ENCODE results near the gene CRYGN.
A peak's percentile ranks its signal among the peaks of the same experiment; 100 is the strongest.

CRYGN gene

GRCh38 chr7:151420144-151420543 lies 19.8 kb downstream of the CRYGN start:
- no peaks in the 10 kb centered on the region for H3K27me3 ChIP-seq (ENCODE audit: insufficient read depth, poor library complexity, severe bottlenecking)
- TF ChIP-seq, protein P1, sequence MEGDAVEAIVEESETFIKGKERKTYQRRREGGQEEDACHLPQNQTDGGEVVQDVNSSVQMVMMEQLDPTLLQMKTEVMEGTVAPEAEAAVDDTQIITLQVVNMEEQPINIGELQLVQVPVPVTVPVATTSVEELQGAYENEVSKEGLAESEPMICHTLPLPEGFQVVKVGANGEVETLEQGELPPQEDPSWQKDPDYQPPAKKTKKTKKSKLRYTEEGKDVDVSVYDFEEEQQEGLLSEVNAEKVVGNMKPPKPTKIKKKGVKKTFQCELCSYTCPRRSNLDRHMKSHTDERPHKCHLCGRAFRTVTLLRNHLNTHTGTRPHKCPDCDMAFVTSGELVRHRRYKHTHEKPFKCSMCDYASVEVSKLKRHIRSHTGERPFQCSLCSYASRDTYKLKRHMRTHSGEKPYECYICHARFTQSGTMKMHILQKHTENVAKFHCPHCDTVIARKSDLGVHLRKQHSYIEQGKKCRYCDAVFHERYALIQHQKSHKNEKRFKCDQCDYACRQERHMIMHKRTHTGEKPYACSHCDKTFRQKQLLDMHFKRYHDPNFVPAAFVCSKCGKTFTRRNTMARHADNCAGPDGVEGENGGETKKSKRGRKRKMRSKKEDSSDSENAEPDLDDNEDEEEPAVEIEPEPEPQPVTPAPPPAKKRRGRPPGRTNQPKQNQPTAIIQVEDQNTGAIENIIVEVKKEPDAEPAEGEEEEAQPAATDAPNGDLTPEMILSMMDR (IDR thresholded peaks at IDR 0.05; ENCODE audit: insufficient read depth, low read length): no peak
- TF ChIP-seq SPI1 (IDR thresholded peaks at IDR 0.05; ENCODE audit: borderline replicate concordance, low read depth) (no peak), GABPA (IDR thresholded peaks at IDR 0.05; ENCODE audit: low read depth) (no peak), POLR2AphosphoS5 (IDR thresholded peaks at IDR 0.05; ENCODE audit: low read depth) (no peak), REST (IDR thresholded peaks at IDR 0.05; ENCODE audit: insufficient replicate concordance, low read depth) (no peak)
- no peak overlapping the region for H3K4me3 ChIP-seq (replicated peaks; ENCODE audit: insufficient read depth, low read length)
- no peak overlapping the region for H3K27ac ChIP-seq (replicated peaks)
- no peak for DNase-seq (ENCODE audit: low read depth in 1 of 2, low spot score in 1 of 2)

DNA sequence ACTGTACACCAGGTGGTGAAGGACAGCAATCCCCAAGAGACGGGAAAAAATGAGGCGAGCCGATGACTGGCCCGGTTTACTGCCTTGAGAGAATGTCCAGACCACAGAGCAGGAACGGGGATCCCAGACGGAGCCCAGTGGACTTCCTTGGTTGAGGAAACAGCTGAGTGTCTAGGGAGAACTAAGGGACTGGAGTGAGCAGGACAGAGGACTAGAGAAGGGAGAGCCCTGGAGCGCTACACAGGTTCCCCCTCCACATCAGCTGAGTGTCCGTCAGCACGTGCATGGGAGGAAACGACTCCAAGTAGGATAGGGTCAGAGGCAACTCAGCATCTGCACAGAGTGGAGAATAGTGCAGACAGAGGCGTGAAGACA lies 23.0 kb downstream of the CRYGN start:
- no peak overlapping the region for H3K4me3 ChIP-seq (replicated peaks; ENCODE audit: insufficient read depth, low read length)
- no peak overlapping the region for H3K27ac ChIP-seq (replicated peaks)
- H3K27me3 ChIP-seq (ENCODE audit: insufficient read depth, poor library complexity, severe bottlenecking): no peaks in the 10 kb centered on the region
- no peak for DNase-seq (ENCODE audit: low read depth in 1 of 2, low spot score in 1 of 2)
- TF ChIP-seq REST (IDR thresholded peaks at IDR 0.05; ENCODE audit: insufficient replicate concordance, low read depth): no peak
- TF ChIP-seq SPI1 (IDR thresholded peaks at IDR 0.05; ENCODE audit: borderline replicate concordance, low read depth): no peak
- no peak for TF ChIP-seq POLR2AphosphoS5 (IDR thresholded peaks at IDR 0.05; ENCODE audit: low read depth)
- TF ChIP-seq GABPA (IDR thresholded peaks at IDR 0.05; ENCODE audit: low read depth): no peak
- TF ChIP-seq, protein P1 (IDR thresholded peaks at IDR 0.05; ENCODE audit: insufficient read depth, low read length): no peak

DNA sequence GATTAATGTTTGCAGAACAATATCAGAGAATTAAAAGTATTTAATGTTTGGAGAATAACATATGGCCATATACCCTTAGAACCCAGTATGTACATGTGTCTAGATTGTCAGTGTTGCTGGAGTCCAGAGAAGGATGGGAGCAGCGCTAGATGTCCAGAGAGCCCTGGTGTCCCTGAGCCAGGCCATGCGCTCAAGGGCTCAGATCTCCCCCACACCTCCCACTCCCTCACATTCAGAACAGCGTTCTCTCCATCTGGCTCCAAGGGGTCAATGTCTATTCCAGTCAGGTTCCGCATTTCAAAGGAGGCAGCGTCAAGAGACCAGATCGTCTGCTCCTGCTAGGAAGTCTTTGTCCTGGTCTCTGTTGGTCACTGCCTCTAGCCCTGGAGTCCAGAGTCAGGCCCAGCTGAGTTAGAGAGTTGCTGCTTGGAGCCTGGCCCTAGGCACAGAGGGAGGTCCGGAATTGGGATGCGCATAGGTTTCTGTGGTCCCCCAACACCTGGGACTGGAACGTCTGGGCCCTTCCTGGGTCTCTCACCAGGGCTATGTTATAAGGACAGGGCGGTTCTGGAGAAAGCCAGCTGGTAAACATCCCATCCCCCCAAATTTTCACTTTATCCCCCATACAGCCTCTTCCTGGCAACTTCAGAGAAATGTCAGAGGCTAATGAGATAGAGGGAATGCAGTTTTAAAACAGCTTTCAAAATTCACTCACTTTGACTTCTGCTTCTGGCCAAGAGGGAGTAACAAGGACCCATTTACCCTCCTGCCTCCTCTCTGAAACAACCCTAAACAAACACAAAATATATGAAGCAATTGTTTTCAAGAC lies 23.6 kb downstream of the CRYGN start:
- Histone ChIP-seq H3K27ac (replicated peaks) (peak overlapping the region; percentile 12; the same call in 1 of the 2 replicates), H3K4me3 (replicated peaks; ENCODE audit: insufficient read depth, low read length) (no peak overlapping the region), H3K27me3 (ENCODE audit: insufficient read depth, poor library complexity, severe bottlenecking) (peaks cover under 1% of the 10 kb centered on the region)
- DNase-seq (ENCODE audit: low read depth in 1 of 2, low spot score in 1 of 2): no peak
- no peak for TF ChIP-seq POLR2AphosphoS5 (IDR thresholded peaks at IDR 0.05; ENCODE audit: low read depth)
- TF ChIP-seq GABPA (IDR thresholded peaks at IDR 0.05; ENCODE audit: low read depth): no peak
- TF ChIP-seq, protein P1 (IDR thresholded peaks at IDR 0.05; ENCODE audit: insufficient read depth, low read length): no peak
- no peak for TF ChIP-seq REST (IDR thresholded peaks at IDR 0.05; ENCODE audit: insufficient replicate concordance, low read depth)
- no peak for TF ChIP-seq SPI1 (IDR thresholded peaks at IDR 0.05; ENCODE audit: borderline replicate concordance, low read depth)

Data from HL-60 (cell line).